ENCODE measurements around the gene SLC6A9. TPM values are rescaled to one million over a fixed set of nuclear protein-coding genes. Genes with fewer than 3 reads are reported as not detected.
A peak's percentile ranks its signal among the peaks of the same experiment; 100 is the strongest.

The SLC6A9 gene
- total and polyA plus RNA-seq, 2 donors from 2014 or later: 2.0 to 12.6 TPM

DNA sequence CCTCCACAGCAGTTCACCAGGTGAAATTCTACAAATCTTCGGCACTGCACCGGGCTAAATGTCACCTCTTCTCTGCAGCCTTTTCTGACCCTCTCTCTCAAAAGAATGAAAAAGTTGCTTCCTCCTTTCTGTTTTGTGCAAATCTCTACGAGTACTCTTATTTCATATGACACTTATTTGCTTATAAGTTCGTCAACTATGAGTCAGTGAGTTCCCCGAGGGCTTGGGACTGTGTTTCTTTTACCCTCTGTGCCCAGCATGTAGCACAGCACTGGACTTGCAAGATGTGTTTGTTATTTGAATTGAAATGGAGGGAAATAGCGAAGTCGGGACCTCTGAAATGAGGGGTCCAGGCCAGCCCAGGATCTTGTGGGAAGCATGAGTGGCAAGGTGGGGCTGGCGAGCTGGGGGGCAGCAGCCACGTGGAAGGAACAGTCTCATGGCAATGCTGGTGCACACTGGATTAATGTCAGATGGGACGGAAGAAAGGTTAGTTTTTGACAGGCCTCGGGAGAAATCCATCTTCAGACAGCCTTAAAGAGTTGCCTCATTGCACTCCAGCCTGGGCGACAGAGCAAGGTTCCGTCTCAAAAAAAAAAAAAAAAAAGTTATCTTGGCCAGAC, 6.2 kb downstream of the SLC6A9 start:
- FAIRE-seq: no peak
- intact Hi-C loops (cut with DNase I): no loop called here
- no peak for DNase-seq

DNA sequence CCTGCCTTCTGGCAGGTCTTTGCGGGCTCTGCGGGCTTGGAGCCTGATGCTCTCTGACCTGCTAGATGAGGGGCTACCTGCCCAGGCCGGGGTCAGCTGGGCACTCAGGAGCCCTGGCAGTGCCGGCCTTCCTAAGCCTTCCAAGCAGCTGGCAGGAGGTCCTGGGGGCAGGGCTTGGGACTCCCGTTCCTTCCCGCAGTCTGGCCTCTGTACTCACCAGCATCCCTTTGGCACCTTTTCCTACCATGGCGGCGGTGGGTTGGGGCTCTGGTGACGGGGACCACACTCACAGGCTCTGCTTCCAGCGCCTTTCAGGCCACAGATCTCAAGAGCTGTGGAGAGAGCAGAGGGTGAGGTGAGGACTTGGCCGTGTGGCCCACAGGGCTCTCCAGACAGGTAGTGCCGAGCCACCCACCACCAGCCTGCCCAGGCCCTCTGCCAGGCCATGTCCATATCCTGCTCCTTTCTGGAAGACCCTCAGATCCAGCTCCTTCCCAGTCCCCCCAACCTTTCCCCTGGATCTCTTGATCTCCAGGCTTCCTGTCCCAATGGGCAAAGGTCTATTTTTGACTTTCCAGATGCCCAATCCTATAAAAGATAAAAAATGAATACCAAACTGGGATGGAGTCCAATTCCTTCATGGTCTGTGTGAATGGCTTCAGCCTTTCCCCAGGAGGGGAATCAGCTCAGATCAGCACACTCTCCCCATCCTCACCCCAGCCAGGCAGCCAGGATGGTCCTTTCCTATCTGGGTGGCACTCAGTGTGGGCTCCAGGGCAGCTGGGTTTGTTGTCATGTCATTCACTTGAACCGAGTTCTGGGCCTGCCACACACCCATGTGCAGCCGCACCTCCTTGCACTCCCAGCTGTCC, 7.0 kb downstream of the SLC6A9 start:
- Histone ChIP-seq H3K4me3 (ENCODE audit: low read length in 3 of 3) (no peak overlapping the region), H3K27me3 (ENCODE audit: control insufficient read depth, insufficient read depth, low read length) (no peaks in the 10 kb centered on the region), H3K36me3 (ENCODE audit: control insufficient read depth in 2 of 3, insufficient read depth in 3 of 3, low read length in 3 of 3) (no peaks in the 10 kb centered on the region), H3K27ac (ENCODE audit: low read depth in 2 of 2, low read length in 2 of 2) (no peak overlapping the region), H3K9ac (ENCODE audit: low read length in 3 of 3) (no peak overlapping the region), H3K9me3 (ENCODE audit: control insufficient read depth in 2 of 3, insufficient read depth in 1 of 3, low read length in 3 of 3) (no peaks in the 10 kb centered on the region), H3K4me1 (ENCODE audit: control insufficient read depth in 2 of 3, insufficient read depth in 2 of 3, low read depth in 1 of 3, low read length in 3 of 3) (peaks cover 0 to 5% (median 4%) of the 10 kb centered on the region in 3 donors)
- intact Hi-C loops (cut with DNase I): no loop called here
- FAIRE-seq (no peak), DNase-seq (peak in 1 of 5 donors; percentile 65)
- TF ChIP-seq, protein P1, sequence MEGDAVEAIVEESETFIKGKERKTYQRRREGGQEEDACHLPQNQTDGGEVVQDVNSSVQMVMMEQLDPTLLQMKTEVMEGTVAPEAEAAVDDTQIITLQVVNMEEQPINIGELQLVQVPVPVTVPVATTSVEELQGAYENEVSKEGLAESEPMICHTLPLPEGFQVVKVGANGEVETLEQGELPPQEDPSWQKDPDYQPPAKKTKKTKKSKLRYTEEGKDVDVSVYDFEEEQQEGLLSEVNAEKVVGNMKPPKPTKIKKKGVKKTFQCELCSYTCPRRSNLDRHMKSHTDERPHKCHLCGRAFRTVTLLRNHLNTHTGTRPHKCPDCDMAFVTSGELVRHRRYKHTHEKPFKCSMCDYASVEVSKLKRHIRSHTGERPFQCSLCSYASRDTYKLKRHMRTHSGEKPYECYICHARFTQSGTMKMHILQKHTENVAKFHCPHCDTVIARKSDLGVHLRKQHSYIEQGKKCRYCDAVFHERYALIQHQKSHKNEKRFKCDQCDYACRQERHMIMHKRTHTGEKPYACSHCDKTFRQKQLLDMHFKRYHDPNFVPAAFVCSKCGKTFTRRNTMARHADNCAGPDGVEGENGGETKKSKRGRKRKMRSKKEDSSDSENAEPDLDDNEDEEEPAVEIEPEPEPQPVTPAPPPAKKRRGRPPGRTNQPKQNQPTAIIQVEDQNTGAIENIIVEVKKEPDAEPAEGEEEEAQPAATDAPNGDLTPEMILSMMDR (IDR thresholded peaks at IDR 0.05; ENCODE audit: borderline replicate concordance, extremely low read depth, insufficient read depth): no peak

More for the DNA sequence above, 6.2 kb downstream of the SLC6A9 start:
- H3K4me1 ChIP-seq (ENCODE audit: control insufficient read depth in 2 of 3, insufficient read depth in 2 of 3, low read depth in 1 of 3, low read length in 3 of 3): peaks cover 0 to 10% (median 9%) of the 10 kb centered on the region in 3 donors
- TF ChIP-seq, protein P1 (IDR thresholded peaks at IDR 0.05; ENCODE audit: borderline replicate concordance, extremely low read depth, insufficient read depth): no peak
- H3K9me3 ChIP-seq (ENCODE audit: control insufficient read depth in 2 of 3, insufficient read depth in 1 of 3, low read length in 3 of 3): no peaks in the 10 kb centered on the region
- H3K4me3 ChIP-seq (ENCODE audit: low read length in 3 of 3): no peak overlapping the region
- H3K36me3 ChIP-seq (ENCODE audit: control insufficient read depth in 2 of 3, insufficient read depth in 3 of 3, low read length in 3 of 3): no peaks in the 10 kb centered on the region
- H3K27me3 ChIP-seq (ENCODE audit: control insufficient read depth, insufficient read depth, low read length): no peaks in the 10 kb centered on the region
- H3K27ac ChIP-seq (ENCODE audit: low read depth in 2 of 2, low read length in 2 of 2): no peak overlapping the region
- H3K9ac ChIP-seq (ENCODE audit: low read length in 3 of 3): no peak overlapping the region

DNA sequence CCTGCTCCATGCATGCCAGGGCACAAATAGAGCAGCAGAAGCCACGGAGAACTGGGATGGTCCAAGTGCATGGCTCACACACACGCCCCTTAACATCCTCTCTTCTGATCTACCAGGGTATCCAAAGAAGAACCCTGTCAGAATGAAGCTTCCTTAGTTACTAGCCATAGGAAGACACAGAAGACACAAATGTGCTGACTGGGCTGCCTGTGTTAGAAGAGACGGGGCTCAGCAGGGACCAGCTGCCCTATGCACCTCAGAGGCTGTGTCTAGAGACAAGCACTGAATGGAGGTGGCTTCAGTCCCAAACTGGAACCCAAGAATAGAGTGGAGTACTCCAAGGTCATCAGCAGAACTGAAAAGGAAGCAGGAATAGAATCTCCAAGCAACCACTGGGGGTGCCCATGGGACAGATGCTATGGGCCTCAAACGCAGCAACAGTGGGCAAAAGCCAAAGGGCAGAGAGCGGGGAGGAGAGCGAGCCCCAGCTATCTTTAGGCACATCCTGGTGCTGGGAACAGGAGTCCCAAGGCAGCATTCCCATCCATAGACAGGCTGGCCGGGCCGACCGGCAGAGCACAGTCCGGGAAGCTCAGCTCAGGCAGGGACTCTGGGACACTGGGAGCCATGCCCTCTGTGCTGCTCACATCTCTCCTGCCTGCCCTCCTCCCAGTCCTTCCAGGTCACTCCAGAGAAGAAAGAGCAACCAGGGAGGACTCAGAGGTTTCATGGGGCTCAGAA, 9.5 kb downstream of the SLC6A9 start:
- Histone ChIP-seq H3K4me3 (ENCODE audit: low read length in 3 of 3) (no peak overlapping the region), H3K9me3 (ENCODE audit: control insufficient read depth in 2 of 3, insufficient read depth in 1 of 3, low read length in 3 of 3) (no peaks in the 10 kb centered on the region), H3K36me3 (ENCODE audit: control insufficient read depth in 2 of 3, insufficient read depth in 3 of 3, low read length in 3 of 3) (no peaks in the 10 kb centered on the region), H3K27me3 (ENCODE audit: control insufficient read depth, insufficient read depth, low read length) (no peaks in the 10 kb centered on the region), H3K27ac (ENCODE audit: low read depth in 2 of 2, low read length in 2 of 2) (no peak overlapping the region), H3K9ac (ENCODE audit: low read length in 3 of 3) (no peak overlapping the region), H3K4me1 (ENCODE audit: control insufficient read depth in 2 of 3, insufficient read depth in 2 of 3, low read depth in 1 of 3, low read length in 3 of 3) (no peaks in the 10 kb centered on the region)
- intact Hi-C loops (cut with DNase I): no loop called here
- TF ChIP-seq, protein P1 (IDR thresholded peaks at IDR 0.05; ENCODE audit: borderline replicate concordance, extremely low read depth, insufficient read depth): no peak
- FAIRE-seq: no peak
- no peak for DNase-seq

Measured in kidney (tissue), 14 donors.